Endothelial cell (in vitro differentiated cells): ENCODE measurements around the gene NAA10. TPM values are rescaled to one million over a fixed set of nuclear protein-coding genes. Genes with fewer than 3 reads are reported as not detected.
A peak's percentile ranks its signal among the peaks of the same experiment; 100 is the strongest.
"Not testable (repeated sequence)": the region's sequence is repeated elsewhere in the genome, so short reads cannot be mapped to it uniquely, and the experiment has no call there.

Experiments used
- DNase-seq: peaks from one replicate; pipeline ENCODE4 v3.0.0; 2021; ENCODE audit warnings: low spot score
- H3K27ac Mint-ChIP-seq: one replicate; pipeline ENCODE4 v1.8.0; 2021; ENCODE audit warnings: mixed read lengths, inconsistent platforms; ENCODE audit not compliant: unreplicated experiment
- H3K27me3 Mint-ChIP-seq: one replicate; pipeline ENCODE4 v1.8.0; 2021; ENCODE audit warnings: mild to moderate bottlenecking, moderate library complexity, mixed read lengths, inconsistent platforms; ENCODE audit not compliant: unreplicated experiment
- H3K36me3 Mint-ChIP-seq: one replicate; pipeline ENCODE4 v1.8.0; 2021; ENCODE audit warnings: mild to moderate bottlenecking, low read depth, mixed read lengths, inconsistent platforms; ENCODE audit not compliant: unreplicated experiment
- H3K4me1 Mint-ChIP-seq: one replicate; pipeline ENCODE4 v1.8.0; 2021; ENCODE audit warnings: mild to moderate bottlenecking, mixed read lengths, inconsistent platforms; ENCODE audit not compliant: unreplicated experiment
- H3K4me3 Mint-ChIP-seq: one replicate; pipeline ENCODE4 v1.8.0; 2021; ENCODE audit warnings: mild to moderate bottlenecking, mixed read lengths, inconsistent platforms; ENCODE audit not compliant: unreplicated experiment
- H3K9me3 Mint-ChIP-seq: one replicate; pipeline ENCODE4 v1.8.0; 2021; ENCODE audit warnings: mixed read lengths, inconsistent platforms; ENCODE audit not compliant: unreplicated experiment
- long read RNA-seq: library from polyadenylated mRNA; unstranded; transcript quantifications from one replicate; pipeline ENCODE4 v2.0.0, GENCODE V29; 2020; ENCODE audit not compliant: unreplicated experiment
- total RNA-seq: library from RNA; stranded (reverse); fragmentation: NEBNext Ultra II Directional; extraction: Animal tissue kit (Norgen Biotek cat#: 25700); gene quantifications from one replicate; pipeline ENCODE4 v1.2.1, GENCODE V29; 2021; ENCODE audit not compliant: unreplicated experiment
- TF ChIP-seq, protein P1 (sequence below): fragments of 200-600 bp; sonication (generic); IDR thresholded peaks from one replicate; pipeline ENCODE4 v1.5.0; 2021; ENCODE audit warnings: antibody characterized with exemption; ENCODE audit not compliant: unreplicated experiment

Gene NAA10
- 85.5 TPM for total RNA-seq
- long read RNA-seq, transcript NAA10-208 (8 exons, 1,772 nt) = major isoform, 47 of 59 reads
- long read RNA-seq, transcript NAA10-209 (7 exons, 1,080 nt) = minor isoform, 5 of 59 reads
- long read RNA-seq, partial matches to known transcripts = 1 of 59 reads
- long read RNA-seq, other reads (novel, unspliced or antisense) = 2 of 59 reads

DNA sequence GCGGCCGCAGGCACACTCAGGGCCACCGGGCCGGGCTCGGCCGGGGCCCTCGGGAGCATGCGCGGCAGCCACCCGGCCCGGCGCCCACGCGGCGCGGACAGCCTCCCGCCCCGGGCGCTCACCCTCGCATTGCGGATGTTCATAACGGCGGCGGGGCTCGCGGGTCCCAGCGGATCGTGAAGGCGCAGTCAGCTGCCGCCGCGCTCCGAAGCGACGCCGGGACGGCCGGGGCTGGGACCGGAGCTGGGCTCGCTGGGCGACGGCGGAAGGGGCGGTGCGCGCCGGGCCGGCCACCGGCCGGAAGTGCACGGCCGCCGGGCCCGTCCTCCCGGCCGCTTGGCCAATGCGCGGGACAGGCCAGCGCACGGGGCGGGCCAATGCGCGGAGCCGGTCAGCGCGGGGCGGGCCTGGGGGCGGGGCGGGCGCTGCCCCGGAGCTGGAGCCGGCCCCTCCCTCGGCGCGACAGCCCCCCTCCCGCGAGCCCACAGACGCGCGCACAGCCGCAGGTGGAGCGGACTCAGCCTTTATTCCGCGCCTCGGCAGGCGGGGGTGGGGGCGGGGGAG, at the start of gene NAA10:
Gene NAA10 (minus strand): TSS at position 276 of the 564 bp plus-strand sequence. CDS start 133 bp downstream, at position 143.
- Mint-ChIP-seq H3K4me1 (peaks cover 2% of the 10 kb centered on the region), H3K4me3 (peak within 1 kb of the TSS; percentile 89), H3K36me3 (peaks cover 6% of the 10 kb centered on the region), H3K27me3 (peaks cover 10% of the 10 kb centered on the region), H3K9me3 (no peaks in the 10 kb centered on the region), H3K27ac (peak within 1 kb of the TSS; percentile 72)
- TF ChIP-seq, protein P1, sequence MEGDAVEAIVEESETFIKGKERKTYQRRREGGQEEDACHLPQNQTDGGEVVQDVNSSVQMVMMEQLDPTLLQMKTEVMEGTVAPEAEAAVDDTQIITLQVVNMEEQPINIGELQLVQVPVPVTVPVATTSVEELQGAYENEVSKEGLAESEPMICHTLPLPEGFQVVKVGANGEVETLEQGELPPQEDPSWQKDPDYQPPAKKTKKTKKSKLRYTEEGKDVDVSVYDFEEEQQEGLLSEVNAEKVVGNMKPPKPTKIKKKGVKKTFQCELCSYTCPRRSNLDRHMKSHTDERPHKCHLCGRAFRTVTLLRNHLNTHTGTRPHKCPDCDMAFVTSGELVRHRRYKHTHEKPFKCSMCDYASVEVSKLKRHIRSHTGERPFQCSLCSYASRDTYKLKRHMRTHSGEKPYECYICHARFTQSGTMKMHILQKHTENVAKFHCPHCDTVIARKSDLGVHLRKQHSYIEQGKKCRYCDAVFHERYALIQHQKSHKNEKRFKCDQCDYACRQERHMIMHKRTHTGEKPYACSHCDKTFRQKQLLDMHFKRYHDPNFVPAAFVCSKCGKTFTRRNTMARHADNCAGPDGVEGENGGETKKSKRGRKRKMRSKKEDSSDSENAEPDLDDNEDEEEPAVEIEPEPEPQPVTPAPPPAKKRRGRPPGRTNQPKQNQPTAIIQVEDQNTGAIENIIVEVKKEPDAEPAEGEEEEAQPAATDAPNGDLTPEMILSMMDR = no peak
- peak; percentile 64 for DNase-seq

DNA sequence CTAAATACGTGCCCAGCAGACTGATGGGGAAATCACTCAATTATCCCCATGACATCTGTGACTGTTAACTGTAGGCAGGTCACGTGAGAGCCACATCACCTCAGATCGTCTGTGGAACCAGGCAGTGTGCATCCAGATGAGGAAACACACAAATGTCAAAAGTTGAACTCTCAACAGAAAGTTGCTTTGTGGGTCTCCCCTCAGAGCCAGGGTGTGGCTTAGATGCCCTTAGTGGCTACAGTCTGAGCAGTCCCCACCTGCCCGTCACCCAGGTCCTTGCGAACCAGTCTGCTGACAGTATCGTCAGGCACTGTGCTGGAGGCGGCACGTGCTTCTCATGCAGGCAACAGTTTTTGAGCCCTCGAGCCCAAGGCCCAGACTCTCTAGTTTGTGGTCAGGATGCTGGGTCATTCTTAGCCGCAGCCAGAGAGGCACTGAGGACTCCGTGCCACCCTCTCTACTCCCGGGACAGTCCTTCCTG, 48.5 kb upstream of the NAA10 start:
- Mint-ChIP-seq H3K27ac (no peak overlapping the region), H3K27me3 (peaks cover 4% of the 10 kb centered on the region), H3K4me1 (peaks cover 4% of the 10 kb centered on the region), H3K4me3 (no peak overlapping the region), H3K36me3 (no peaks in the 10 kb centered on the region), H3K9me3 (no peaks in the 10 kb centered on the region)
- no peak for DNase-seq
- TF ChIP-seq, protein P1 = no peak

DNA sequence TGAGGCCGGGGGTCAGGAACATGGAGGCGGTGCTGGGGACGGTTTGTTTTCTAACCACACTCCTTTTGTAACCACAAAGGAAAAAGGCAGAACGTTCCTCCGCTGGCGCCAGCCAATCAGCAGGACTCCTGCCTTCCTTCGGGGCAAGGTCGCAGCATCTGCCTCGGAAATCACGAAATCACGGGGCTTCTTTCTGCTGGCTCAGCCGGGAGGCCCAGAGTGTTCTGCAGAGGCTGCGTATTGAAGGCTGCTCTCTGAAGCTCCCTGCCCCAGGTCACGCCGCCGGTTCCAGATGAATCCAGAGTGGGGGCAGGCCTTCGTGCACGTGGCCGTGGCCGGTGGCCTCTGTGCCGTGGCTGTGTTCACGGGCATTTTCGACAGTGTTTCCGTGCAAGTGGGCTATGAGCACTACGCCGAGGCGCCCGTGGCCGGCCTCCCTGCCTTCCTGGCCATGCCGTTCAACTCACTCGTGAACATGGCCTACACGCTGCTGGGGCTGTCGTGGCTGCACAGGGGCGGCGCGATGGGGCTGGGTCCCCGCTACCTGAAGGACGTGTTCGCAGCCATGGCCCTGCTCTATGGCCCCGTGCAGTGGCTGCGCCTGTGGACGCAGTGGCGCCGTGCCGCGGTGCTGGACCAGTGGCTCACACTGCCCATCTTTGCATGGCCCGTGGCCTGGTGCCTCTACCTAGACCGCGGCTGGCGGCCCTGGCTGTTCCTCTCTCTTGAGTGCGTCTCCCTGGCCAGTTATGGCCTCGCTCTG, 47.1 kb upstream of the NAA10 start:
- Mint-ChIP-seq H3K9me3 (no peaks in the 10 kb centered on the region), H3K4me1 (peaks cover 4% of the 10 kb centered on the region), H3K27ac (no peak overlapping the region), H3K27me3 (peaks cover 4% of the 10 kb centered on the region), H3K36me3 (no peaks in the 10 kb centered on the region), H3K4me3 (no peak overlapping the region)
- TF ChIP-seq, protein P1 = no peak
- no peak for DNase-seq

DNA sequence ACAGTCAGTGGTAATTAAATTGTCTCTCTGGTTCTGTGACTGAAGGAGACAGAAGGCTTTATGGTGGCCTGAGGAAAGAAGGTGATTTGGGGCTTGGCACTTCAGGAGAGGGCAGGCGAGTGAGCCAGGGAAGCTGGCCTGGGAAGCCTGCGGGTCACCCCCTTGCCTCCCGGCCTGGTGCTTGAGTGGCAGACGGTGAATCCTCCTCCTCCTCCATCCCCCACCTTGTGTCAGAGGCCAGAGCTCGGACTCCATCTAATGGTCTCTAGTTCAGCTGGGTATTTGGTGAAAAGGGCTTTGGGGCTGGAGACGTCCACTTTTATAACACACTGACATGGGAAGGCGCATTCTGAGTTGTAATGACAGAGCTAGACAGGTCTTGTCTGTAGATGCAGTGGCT, 46.4 kb upstream of the NAA10 start:
- TF ChIP-seq, protein P1 = no peak
- peaks cover 4% of the 10 kb centered on the region for H3K27me3 Mint-ChIP-seq
- H3K27ac Mint-ChIP-seq = no peak overlapping the region
- H3K9me3 Mint-ChIP-seq = no peaks in the 10 kb centered on the region
- peaks cover 4% of the 10 kb centered on the region for H3K4me1 Mint-ChIP-seq
- no peaks in the 10 kb centered on the region for H3K36me3 Mint-ChIP-seq
- no peak for DNase-seq
- H3K4me3 Mint-ChIP-seq = no peak overlapping the region

DNA sequence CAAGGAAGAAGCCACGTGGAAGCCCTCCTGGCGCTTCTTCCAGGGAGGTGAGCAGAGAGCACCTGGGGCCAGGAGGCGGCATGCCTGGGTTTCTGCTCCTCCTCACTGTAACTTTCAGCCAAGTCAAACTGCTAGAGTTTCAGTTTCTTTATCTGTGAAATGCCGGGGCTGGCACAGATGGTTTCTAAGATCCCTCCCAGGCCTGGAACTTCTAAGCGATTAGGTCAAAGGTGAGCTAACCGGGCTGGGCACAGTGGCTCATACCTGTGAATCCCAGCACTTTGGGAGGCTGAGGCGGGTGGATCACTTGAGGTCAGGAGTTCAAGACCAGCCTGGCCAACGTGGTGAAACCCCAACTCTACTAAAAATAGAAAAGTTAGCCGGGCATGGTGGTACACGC, 45.6 kb upstream of the NAA10 start:
- not testable (repeated sequence) for H3K27ac Mint-ChIP-seq, H3K4me3 Mint-ChIP-seq, H3K27me3 Mint-ChIP-seq, H3K4me1 Mint-ChIP-seq, DNase-seq, H3K36me3 Mint-ChIP-seq, H3K9me3 Mint-ChIP-seq
